C4-2B (cell line): Measurements from ENCODE around the gene LSAMP.

Experiments
- CTCF ChIP-seq: fragments of 450-650 bp; conservative IDR thresholded peaks from 2 replicates; pipeline ENCODE4 v1.5.1; 2017; ENCODE audit warnings: mild to moderate bottlenecking
- ZFX ChIP-seq: fragments of 450-650 bp; IDR thresholded peaks from 2 replicates; pipeline ENCODE4 v1.6.1; 2017

- no peak for TF ChIP-seq CTCF
- TF ChIP-seq ZFX, result no peak
Measured at GRCh38 chr3:116340680-116341216, 104.5 kb downstream of the LSAMP start.
